Thyroid gland (tissue), 4 donors: ENCODE measurements around the gene SH3RF3. TPM values are rescaled to one million over a fixed set of nuclear protein-coding genes. Genes with fewer than 3 reads are reported as not detected.

Source experiments
- DNase-seq, 2 donors: peaks; one replicate each; pipeline ENCODE4 v3.0.0-alpha.2; 2019
- H3K27ac ChIP-seq, 3 donors: fragments of 200-600 bp; sonication (generic); 1 replicate in 2 of 3; 2 replicates in 1 of 3; pipeline ENCODE4 v1.5.1; 2016 to 2019; ENCODE audit warnings: mild to moderate bottlenecking in 1 of 3, moderate library complexity in 1 of 3
- H3K27me3 ChIP-seq: fragments of 200-600 bp; sonication (generic); one replicate; pipeline ENCODE4 v1.5.1; 2019
- H3K36me3 ChIP-seq, 2 donors: fragments of 200-600 bp; sonication (generic); one replicate each; pipeline ENCODE4 v1.5.1; 2016 to 2019
- H3K4me1 ChIP-seq, 2 donors: fragments of 200-600 bp; sonication (generic); one replicate each; pipeline ENCODE4 v1.5.1; 2017 to 2019
- H3K4me3 ChIP-seq, 3 donors: fragments of 200-600 bp; sonication (generic); replicated peaks in 1 of 3; 1 replicate in 2 of 3; 2 replicates in 1 of 3; pipeline ENCODE4 v1.5.1; 2016; ENCODE audit warnings: mild to moderate bottlenecking in 1 of 3
- H3K9me3 ChIP-seq: fragments of 200-600 bp; sonication (generic); one replicate; pipeline ENCODE4 v1.5.1; 2017
- CTCF ChIP-seq, 6 experiments: fragments of 200-600 bp in 3 of 6; fragments of 450-650 bp in 3 of 6; sonication (generic) in 3 of 6; IDR thresholded peaks; one replicate each; pipeline ENCODE4 v1.5.1; 2016 to 2019; ENCODE audit warnings: antibody characterized with exemption in 6 of 6, mild to moderate bottlenecking in 2 of 6, inconsistent platforms in 1 of 6, moderate library complexity in 1 of 6
- POLR2A ChIP-seq, 2 donors: fragments of 450-650 bp; IDR thresholded peaks; one replicate each; pipeline ENCODE4 v1.6.1; 2017; ENCODE audit warnings: antibody characterized with exemption in 2 of 2, mild to moderate bottlenecking in 2 of 2, moderate library complexity in 1 of 2
- WGBS, 2 donors: methylation state at CpG; one replicate each; pipeline ENCODE4 v1.1.5; 2017; 5-methylcytosine and 5-hydroxymethylcytosine counted together
- intact Hi-C: fragments of 100-400 bp; cut with DNase I; formaldehyde crosslinking; loops from one replicate; pipeline ENCODE4 v1.15.1; 2023
- total RNA-seq, 4 donors: library from RNA; depleted of rRNA; stranded (reverse); fragments of >200 nt; gene quantifications; one replicate each; pipeline ENCODE4 v1.2.3, GENCODE V29; 2016

Gene SH3RF3
- total RNA-seq, 4 donors from 2014 or later, result 2.1 to 7.4 (median 2.8) TPM

- Histone ChIP-seq H3K9me3 (no peaks in the 10 kb centered on the region), H3K4me1 (peaks cover 0 to 6% of the 10 kb centered on the region in 2 donors), H3K27ac (no peak overlapping the region), H3K36me3 (no peaks in the 10 kb centered on the region), H3K4me3 (no peak overlapping the region), H3K27me3 (no peaks in the 10 kb centered on the region)
- WGBS, 2 donors, result 60 to 85% methylated on average over 3 to 4 of the region's 4 CpGs
- intact Hi-C loops, result no loop called here
- DNase-seq, result no peak
- no peak for TF ChIP-seq CTCF (IDR thresholded peaks at IDR 0.05)
- no peak for TF ChIP-seq POLR2A (IDR thresholded peaks at IDR 0.05)
Measured at GRCh38 chr2:109525836-109526235, 396.8 kb downstream of the SH3RF3 start.

GRCh38 chr2:109526442-109526970 lies 397.5 kb downstream of the SH3RF3 start:
- no peaks in the 10 kb centered on the region for H3K9me3 ChIP-seq
- H3K4me1 ChIP-seq, result peaks cover 0 to 7% of the 10 kb centered on the region in 2 donors
- TF ChIP-seq POLR2A (IDR thresholded peaks at IDR 0.05) (no peak), CTCF (IDR thresholded peaks at IDR 0.05) (no peak)
- no peak overlapping the region for H3K4me3 ChIP-seq
- DNase-seq, result no peak
- 89 to 91% methylated on average over 7 to 10 of the region's 11 CpGs for WGBS, 2 donors
- H3K27ac ChIP-seq, result no peak overlapping the region
- H3K36me3 ChIP-seq, result no peaks in the 10 kb centered on the region
- no peaks in the 10 kb centered on the region for H3K27me3 ChIP-seq
- intact Hi-C loops, result no loop called here

- Histone ChIP-seq H3K9me3 (no peaks in the 10 kb centered on the region), H3K27ac (no peak overlapping the region), H3K4me1 (peaks cover 0 to 7% of the 10 kb centered on the region in 2 donors), H3K36me3 (no peaks in the 10 kb centered on the region), H3K27me3 (no peaks in the 10 kb centered on the region), H3K4me3 (no peak overlapping the region)
- intact Hi-C loops, result no loop called here
- DNase-seq, result no peak
- TF ChIP-seq CTCF (IDR thresholded peaks at IDR 0.05) (no peak), POLR2A (IDR thresholded peaks at IDR 0.05) (no peak)
- WGBS, 2 donors, result 92 to 95% methylated on average over 6 of the region's 6 CpGs
Measured at GRCh38 chr2:109527079-109527478, 398.1 kb downstream of the SH3RF3 start.

GRCh38 chr2:109527846-109528705 lies 399.1 kb downstream of the SH3RF3 start:
- Histone ChIP-seq H3K4me1 (peaks cover 0 to 7% of the 10 kb centered on the region in 2 donors), H3K4me3 (no peak overlapping the region), H3K9me3 (no peaks in the 10 kb centered on the region), H3K36me3 (no peaks in the 10 kb centered on the region), H3K27ac (no peak overlapping the region), H3K27me3 (no peaks in the 10 kb centered on the region)
- TF ChIP-seq CTCF (IDR thresholded peaks at IDR 0.05) (no peak), POLR2A (IDR thresholded peaks at IDR 0.05) (no peak)
- WGBS, 2 donors, result 86 to 96% methylated on average over 14 to 16 of the region's 16 CpGs
- DNase-seq, result no peak
- intact Hi-C loops, result no loop called here
